GM23248 (cell line): ENCODE measurements around the gene DUSP16. TPM values are rescaled to one million over a fixed set of nuclear protein-coding genes. Genes with fewer than 3 reads are reported as not detected.

Experiments used
- DNase-seq: peaks from one replicate; pipeline ENCODE4 v3.0.0-alpha.2; 2015
- H2AFZ ChIP-seq: fragments of 200-600 bp; sonication (generic); 2 replicates; pipeline ENCODE4 v1.6.1; 2016; ENCODE audit warnings: antibody characterized with exemption
- H3F3A ChIP-seq: fragments of 200-600 bp; sonication (generic); 2 replicates; pipeline ENCODE4 v1.6.1; 2016; ENCODE audit warnings: mild to moderate bottlenecking, antibody characterized with exemption, mixed run types; ENCODE audit not compliant: insufficient read depth
- H3K27ac ChIP-seq: fragments of 200-600 bp; sonication (generic); 2 replicates; pipeline ENCODE4 v1.5.1; 2016; ENCODE audit warnings: mild to moderate bottlenecking
- H3K27me3 ChIP-seq: fragments of 200-600 bp; sonication (generic); replicated peaks from 2 replicates; pipeline ENCODE4 v1.6.1; 2016; ENCODE audit warnings: mild to moderate bottlenecking; ENCODE audit not compliant: insufficient read depth
- H3K36me3 ChIP-seq: fragments of 200-600 bp; sonication (generic); 2 replicates; pipeline ENCODE4 v1.6.1; 2016; ENCODE audit warnings: low read depth, mild to moderate bottlenecking
- H3K4me1 ChIP-seq: fragments of 200-600 bp; sonication (generic); 2 replicates; pipeline ENCODE4 v1.6.1; 2016; ENCODE audit warnings: mild to moderate bottlenecking; ENCODE audit not compliant: insufficient read depth
- H3K4me2 ChIP-seq: fragments of 200-600 bp; sonication (generic); one replicate; pipeline ENCODE4 v1.6.1; 2016; ENCODE audit warnings: mild to moderate bottlenecking; ENCODE audit not compliant: unreplicated experiment
- H3K4me3 ChIP-seq: fragments of 200-600 bp; sonication (generic); 2 replicates; pipeline ENCODE4 v1.5.1; 2016; ENCODE audit warnings: mild to moderate bottlenecking
- H3K79me2 ChIP-seq: fragments of 200-600 bp; sonication (generic); 2 replicates; pipeline ENCODE4 v1.6.1; 2016; ENCODE audit warnings: mild to moderate bottlenecking; ENCODE audit not compliant: insufficient read depth
- H3K9ac ChIP-seq: fragments of 200-600 bp; sonication (generic); 2 replicates; pipeline ENCODE4 v1.6.1; 2016; ENCODE audit warnings: mild to moderate bottlenecking
- H3K9me2 ChIP-seq: fragments of 200-600 bp; sonication (generic); 2 replicates; pipeline ENCODE4 v1.6.1; 2016; ENCODE audit warnings: mixed run types, mild to moderate bottlenecking, moderate library complexity; ENCODE audit not compliant: insufficient read depth
- H3K9me3 ChIP-seq: fragments of 200-600 bp; sonication (generic); one replicate; pipeline ENCODE4 v1.6.1; 2017; ENCODE audit warnings: low read depth
- H4K20me1 ChIP-seq: fragments of 200-600 bp; sonication (generic); 2 replicates; pipeline ENCODE4 v1.6.0; 2016; ENCODE audit not compliant: insufficient read depth
- EZH2 ChIP-seq: fragments of 200-600 bp; sonication (generic); IDR thresholded peaks from 2 replicates; pipeline ENCODE4 v1.6.1; 2018; ENCODE audit warnings: antibody characterized with exemption, mild to moderate bottlenecking; ENCODE audit not compliant: insufficient read depth, poor library complexity, severe bottlenecking
- EZH2phosphoT487 ChIP-seq: fragments of 200-600 bp; sonication (generic); IDR thresholded peaks from 2 replicates; pipeline ENCODE4 v1.6.1; 2018; ENCODE audit warnings: antibody characterized with exemption, moderate library complexity, mild to moderate bottlenecking, low read depth; ENCODE audit not compliant: insufficient read depth
- WGBS, 2 experiments: methylation state at CpG; one replicate each; pipeline ENCODE4 v1.1.6; 2015 to 2017; ENCODE audit warnings: low lambda C conversion rate in 2 of 2, low coverage in 1 of 2; ENCODE audit errors: missing lambda C conversion rate in 2 of 2; 5-methylcytosine and 5-hydroxymethylcytosine counted together
- in situ Hi-C: fragments of 300-500 bp; cut with MboI; formaldehyde crosslinking; loops from 2 replicates; pipeline ENCODE4 v1.15.0; 2020
- polyA plus RNA-seq: library from polyadenylated mRNA; unstranded; fragments of >200 nt; fragmentation: Nextera tagmentation; extraction: Ambion mirVana; gene quantifications from 2 replicates; pipeline ENCODE4 v1.2.1, GENCODE V29; 2016
- total RNA-seq: library from RNA; depleted of rRNA; stranded (reverse); fragments of >200 nt; shearing (Covaris generic); gene quantifications from 2 replicates; pipeline ENCODE4 v1.2.3, GENCODE V29; 2014

Gene DUSP16
- total and polyA plus RNA-seq, 2 experiments from 2014 or later: 1.1 to 2.8 TPM

DNA sequence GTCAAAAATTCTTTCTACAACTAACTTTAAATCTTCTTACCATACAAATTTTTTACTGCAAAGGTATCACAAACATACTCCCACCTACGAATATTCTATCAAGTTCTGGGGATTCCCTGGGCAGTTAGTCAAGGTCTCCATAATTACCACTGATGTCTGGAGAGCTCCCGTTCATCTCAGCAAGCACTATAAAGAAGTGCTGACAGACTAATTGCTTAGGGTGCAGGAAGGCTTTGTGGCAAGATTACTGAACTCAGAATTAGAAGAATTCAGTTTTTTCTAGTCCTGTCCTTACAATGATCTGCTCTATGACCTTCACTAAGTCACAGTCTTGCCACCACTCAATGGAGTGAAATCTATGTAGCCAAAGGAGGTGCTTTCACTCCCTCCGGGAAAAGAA is 61.5 kb downstream of the DUSP16 start:
- Histone ChIP-seq H3K4me2 (no peak overlapping the region), H3K9ac (no peak overlapping the region), H3F3A (peaks cover 14% of the 10 kb centered on the region), H3K4me1 (peaks cover 11% of the 10 kb centered on the region), H3K27me3 (no peaks in the 10 kb centered on the region), H3K9me3 (no peaks in the 10 kb centered on the region), H2AFZ (no peak overlapping the region), H4K20me1 (no peaks in the 10 kb centered on the region), H3K9me2 (no peaks in the 10 kb centered on the region), H3K27ac (no peak overlapping the region), H3K4me3 (no peak overlapping the region), H3K79me2 (peaks cover 15% of the 10 kb centered on the region), H3K36me3 (no peaks in the 10 kb centered on the region)
- TF ChIP-seq EZH2: no peak
- TF ChIP-seq EZH2phosphoT487: no peak
- no peak for DNase-seq
- in situ Hi-C loops: no loop called here
- 44 to 47% methylated on average over 3 of the region's 3 CpGs for WGBS, 2 experiments

DNA sequence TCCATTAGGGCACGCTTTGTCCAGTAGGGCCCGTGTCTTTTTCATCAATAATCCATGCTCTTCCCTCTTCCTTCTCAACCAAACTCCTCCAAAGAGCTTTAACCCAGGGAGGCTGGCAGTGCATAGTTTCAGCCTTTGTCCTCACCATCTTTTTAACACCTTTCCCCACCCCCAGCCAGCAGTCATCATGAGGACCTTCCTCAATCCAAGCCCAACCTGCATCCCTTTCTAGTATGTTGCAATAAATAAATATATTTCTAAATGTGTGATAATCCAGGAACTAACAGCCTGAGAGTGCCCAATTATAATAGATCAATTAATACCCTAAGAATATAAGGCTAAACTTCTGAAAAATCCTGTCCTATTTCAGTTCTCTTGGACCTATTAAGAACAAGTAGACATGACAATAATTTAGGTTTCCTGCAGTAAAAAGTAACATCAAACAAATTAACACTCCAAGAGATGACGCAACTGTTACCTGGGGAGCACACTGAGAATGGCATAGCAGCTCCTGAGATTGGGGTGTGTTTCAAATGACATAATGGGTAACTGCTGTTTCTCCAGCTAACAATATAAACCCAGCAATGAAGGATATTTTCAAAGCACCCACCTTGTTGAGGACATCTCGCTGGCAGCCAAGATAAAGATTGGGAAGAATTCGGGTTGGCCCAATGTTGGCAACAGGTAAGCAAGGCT is 62.6 kb downstream of the DUSP16 start:
- H3K4me3 ChIP-seq: no peak overlapping the region
- peaks cover 3% of the 10 kb centered on the region for H3K4me1 ChIP-seq
- no peaks in the 10 kb centered on the region for H3K9me3 ChIP-seq
- H2AFZ ChIP-seq: no peak overlapping the region
- H3K9me2 ChIP-seq: no peaks in the 10 kb centered on the region
- 89 to 91% methylated on average over 5 of the region's 5 CpGs for WGBS, 2 experiments
- H3K9ac ChIP-seq: no peak overlapping the region
- DNase-seq: no peak
- no peaks in the 10 kb centered on the region for H3K27me3 ChIP-seq
- no peak overlapping the region for H3K4me2 ChIP-seq
- H3K36me3 ChIP-seq: no peaks in the 10 kb centered on the region
- in situ Hi-C loops: no loop called here
- no peak overlapping the region for H3K27ac ChIP-seq
- no peaks in the 10 kb centered on the region for H4K20me1 ChIP-seq
- peaks cover 3% of the 10 kb centered on the region for H3F3A ChIP-seq
- peaks cover 13% of the 10 kb centered on the region for H3K79me2 ChIP-seq
- TF ChIP-seq EZH2phosphoT487: no peak
- TF ChIP-seq EZH2: no peak

GRCh38 chr12:12498210-12498609 is 64.5 kb downstream of the DUSP16 start:
- no peak overlapping the region for H3K27ac ChIP-seq
- TF ChIP-seq EZH2 (no peak), EZH2phosphoT487 (no peak)
- in situ Hi-C loops: no loop called here
- no peaks in the 10 kb centered on the region for H3K36me3 ChIP-seq
- H3K4me2 ChIP-seq: no peak overlapping the region
- no peak for DNase-seq
- no peaks in the 10 kb centered on the region for H3K79me2 ChIP-seq
- no peaks in the 10 kb centered on the region for H4K20me1 ChIP-seq
- H3F3A ChIP-seq: no peaks in the 10 kb centered on the region
- WGBS, 2 experiments: 94 to 100% methylated on average over 4 of the region's 4 CpGs
- H3K9me3 ChIP-seq: no peaks in the 10 kb centered on the region
- H3K9ac ChIP-seq: no peak overlapping the region
- H3K9me2 ChIP-seq: no peaks in the 10 kb centered on the region
- H3K4me1 ChIP-seq: no peaks in the 10 kb centered on the region
- no peaks in the 10 kb centered on the region for H3K27me3 ChIP-seq
- H3K4me3 ChIP-seq: no peak overlapping the region
- no peak overlapping the region for H2AFZ ChIP-seq

- Histone ChIP-seq H3F3A (no peaks in the 10 kb centered on the region), H4K20me1 (no peaks in the 10 kb centered on the region), H2AFZ (no peak overlapping the region), H3K9me3 (no peaks in the 10 kb centered on the region), H3K36me3 (no peaks in the 10 kb centered on the region), H3K4me1 (no peaks in the 10 kb centered on the region), H3K27me3 (no peaks in the 10 kb centered on the region), H3K27ac (no peak overlapping the region), H3K9ac (no peak overlapping the region), H3K4me2 (no peak overlapping the region), H3K9me2 (no peaks in the 10 kb centered on the region), H3K79me2 (no peaks in the 10 kb centered on the region), H3K4me3 (no peak overlapping the region)
- no peak for DNase-seq
- in situ Hi-C loops: no loop called here
- no peak for TF ChIP-seq EZH2phosphoT487
- TF ChIP-seq EZH2: no peak
- WGBS, 2 experiments: 100% methylated on average over 1 of the region's 1 CpG
Observed at GRCh38 chr12:12495536-12495935, 67.1 kb downstream of the DUSP16 start.
